Stimulated activated CD8-positive, alpha-beta memory T cell treated with anti-CD3 and anti-CD28 coated beads, Interleukin-15, amount 100 ng/mL, for 24 hours (primary cell): ENCODE measurements around the gene CYP26B1.

Experiments used
- DNase-seq: peaks from one replicate; pipeline ENCODE4 v3.0.0-alpha.2; 2020; ENCODE audit warnings: low read depth

Gene CYP26B1, protein sequence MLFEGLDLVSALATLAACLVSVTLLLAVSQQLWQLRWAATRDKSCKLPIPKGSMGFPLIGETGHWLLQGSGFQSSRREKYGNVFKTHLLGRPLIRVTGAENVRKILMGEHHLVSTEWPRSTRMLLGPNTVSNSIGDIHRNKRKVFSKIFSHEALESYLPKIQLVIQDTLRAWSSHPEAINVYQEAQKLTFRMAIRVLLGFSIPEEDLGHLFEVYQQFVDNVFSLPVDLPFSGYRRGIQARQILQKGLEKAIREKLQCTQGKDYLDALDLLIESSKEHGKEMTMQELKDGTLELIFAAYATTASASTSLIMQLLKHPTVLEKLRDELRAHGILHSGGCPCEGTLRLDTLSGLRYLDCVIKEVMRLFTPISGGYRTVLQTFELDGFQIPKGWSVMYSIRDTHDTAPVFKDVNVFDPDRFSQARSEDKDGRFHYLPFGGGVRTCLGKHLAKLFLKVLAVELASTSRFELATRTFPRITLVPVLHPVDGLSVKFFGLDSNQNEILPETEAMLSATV

DNA sequence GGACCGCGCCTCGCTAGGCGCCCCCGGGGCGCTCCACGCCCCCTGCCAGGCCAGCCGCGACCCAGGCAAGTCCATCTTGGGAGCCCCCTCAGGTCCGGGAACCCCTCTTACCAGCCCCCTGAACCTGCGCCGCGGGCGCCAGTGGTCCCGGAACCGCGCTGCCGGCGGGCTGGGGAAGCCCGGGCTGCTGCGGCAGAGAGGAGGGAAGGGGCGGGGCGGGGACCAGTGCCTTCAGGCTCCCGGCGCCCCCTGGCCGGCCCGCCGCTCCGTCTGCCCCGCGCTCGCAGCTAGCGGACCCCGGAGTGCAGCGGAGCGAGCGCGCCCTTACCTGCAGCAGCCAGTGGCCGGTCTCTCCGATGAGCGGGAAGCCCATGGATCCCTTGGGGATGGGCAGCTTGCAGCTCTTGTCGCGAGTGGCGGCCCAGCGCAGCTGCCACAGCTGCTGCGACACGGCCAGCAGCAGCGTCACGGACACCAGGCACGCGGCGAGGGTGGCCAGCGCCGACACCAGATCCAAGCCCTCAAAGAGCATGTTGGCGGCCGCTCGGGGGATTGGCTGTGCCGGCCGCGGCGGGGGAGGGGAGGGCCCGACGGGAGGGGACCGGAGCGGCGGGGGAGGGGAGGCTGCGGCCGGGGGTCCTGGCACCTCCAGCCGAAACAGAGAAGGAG lies at the start of gene CYP26B1:
TSS of gene CYP26B1 (minus strand) at position 560 of the 669 bp plus-strand sequence. CDS start at position 532, 28 bp downstream.
- no peak for DNase-seq

GRCh38 chr2:72193723-72194122 lies 46.1 kb upstream of the CYP26B1 start:
- DNase-seq: no peak

DNA sequence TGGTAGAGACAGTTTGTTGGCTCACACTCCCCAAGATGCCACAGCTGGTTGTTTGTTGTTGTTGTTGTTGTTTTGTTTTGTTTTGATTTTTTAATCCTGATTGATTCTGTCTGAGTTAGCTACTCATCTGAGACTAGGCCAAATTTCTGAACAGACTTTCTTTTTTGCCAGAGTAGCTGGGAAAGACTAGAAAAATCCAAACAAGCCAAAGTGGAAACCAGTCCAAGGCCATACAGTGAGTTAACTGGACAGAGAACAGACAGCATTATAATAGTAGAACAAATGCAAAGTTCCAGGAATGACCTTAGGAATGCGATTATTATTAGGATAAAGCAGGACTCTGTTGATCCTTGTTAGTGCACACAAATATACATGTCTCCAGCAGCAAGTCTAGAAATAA lies 43.8 kb upstream of the CYP26B1 start:
- no peak for DNase-seq

GRCh38 chr2:72185206-72185605 lies 37.5 kb upstream of the CYP26B1 start:
- DNase-seq: no peak

GRCh38 chr2:72183466-72183865 lies 35.8 kb upstream of the CYP26B1 start:
- no peak for DNase-seq

DNA sequence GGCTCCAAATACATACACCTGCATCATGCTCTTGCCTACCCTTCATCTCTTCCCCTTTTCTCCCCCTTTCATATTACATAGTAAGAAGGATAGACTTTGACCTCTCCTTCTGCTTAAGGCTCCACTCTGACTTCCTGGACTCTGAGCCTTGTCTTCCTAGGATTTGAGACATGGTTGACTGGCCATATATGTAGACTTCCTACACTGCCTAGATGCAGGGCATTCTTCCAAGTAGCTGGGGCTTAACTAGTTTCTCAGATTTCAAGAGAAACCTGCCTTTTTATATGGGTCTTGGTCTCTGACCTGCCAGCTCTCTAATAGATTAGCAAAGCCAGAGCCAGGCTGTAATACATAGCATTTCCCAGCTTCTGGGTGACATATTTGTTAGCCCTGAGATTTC lies 35.4 kb upstream of the CYP26B1 start:
- DNase-seq: no peak

- no peak for DNase-seq
Measured at GRCh38 chr2:72182547-72182946, 34.9 kb upstream of the CYP26B1 start.

DNA sequence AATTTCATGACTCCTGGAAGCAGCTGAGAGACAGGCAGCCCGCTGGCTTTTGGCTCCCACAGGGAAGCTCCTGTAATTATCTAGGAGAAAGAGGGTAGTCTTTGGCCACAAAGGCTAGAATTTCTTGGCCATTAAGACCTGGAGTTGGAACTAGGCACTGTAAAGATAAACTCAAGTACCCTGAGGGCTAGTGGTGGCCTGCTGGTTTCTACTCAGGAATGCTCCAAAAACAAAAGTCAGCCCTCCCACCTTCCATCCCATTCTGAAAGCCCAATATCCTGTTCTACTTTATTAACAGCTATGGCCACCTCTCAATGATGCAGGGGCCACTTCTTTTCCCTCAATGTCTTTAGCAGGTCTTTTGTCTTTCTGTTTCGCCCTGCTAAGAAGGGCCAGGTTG lies 34.0 kb upstream of the CYP26B1 start:
- no peak for DNase-seq

DNA sequence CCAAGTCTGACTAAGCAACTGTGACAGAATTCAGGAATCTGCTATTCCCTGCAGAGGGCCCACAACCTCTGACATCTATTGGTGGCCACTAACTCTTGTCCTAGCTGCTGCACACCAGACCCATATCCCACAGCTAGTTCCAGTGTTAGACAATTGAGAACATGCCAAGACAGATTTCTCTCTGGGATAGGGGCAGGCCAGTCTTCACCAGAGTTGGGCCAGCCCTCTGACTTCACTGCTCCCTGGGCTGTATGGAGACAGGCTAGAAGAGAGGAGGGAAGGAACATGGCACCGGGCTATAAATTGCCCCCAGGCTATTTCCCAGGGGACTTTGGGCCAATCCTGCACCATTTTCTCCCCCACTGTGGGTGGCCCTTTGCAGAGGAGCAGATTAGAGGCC lies 32.7 kb upstream of the CYP26B1 start:
- DNase-seq: no peak

GRCh38 chr2:72178551-72178950 lies 30.9 kb upstream of the CYP26B1 start:
- no peak for DNase-seq

GRCh38 chr2:72176281-72176680 lies 28.6 kb upstream of the CYP26B1 start:
- DNase-seq: no peak

GRCh38 chr2:72175636-72176035 lies 28.0 kb upstream of the CYP26B1 start:
- DNase-seq: no peak

DNA sequence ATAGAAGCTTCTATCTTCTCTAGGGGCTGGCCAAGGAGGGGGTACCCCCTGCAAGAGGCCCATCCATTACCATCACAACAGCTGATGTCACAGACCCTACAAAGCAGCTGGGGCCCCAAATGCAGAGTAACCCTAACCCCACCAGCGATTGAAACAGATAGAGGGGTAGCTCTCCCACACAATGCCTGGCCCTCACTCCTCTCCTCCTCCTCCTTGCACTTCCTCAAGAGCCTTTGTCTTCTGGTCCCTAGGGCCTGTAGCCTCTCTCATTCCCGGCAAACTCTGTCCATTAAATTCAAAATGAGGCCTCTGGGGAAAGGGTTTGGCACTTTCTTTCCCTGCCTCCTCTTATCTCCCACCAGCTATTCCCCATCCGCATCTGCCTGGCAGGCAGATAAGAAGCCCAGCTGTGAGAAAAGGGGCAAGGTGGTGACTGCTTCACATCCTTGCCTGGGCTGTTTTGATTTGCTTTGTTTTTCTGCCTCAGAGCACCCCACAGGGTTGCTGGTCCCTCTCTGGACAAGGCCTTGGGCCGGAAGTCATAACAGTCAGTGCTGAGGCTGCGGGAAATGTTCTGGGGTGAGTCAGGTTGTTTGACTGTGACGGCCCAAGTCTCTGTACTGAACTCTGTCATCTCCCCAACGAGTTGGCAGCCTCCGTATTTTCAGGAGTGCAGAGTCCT lies 26.1 kb upstream of the CYP26B1 start:
- no peak for DNase-seq

- no peak for DNase-seq
Measured at GRCh38 chr2:72172478-72172877, 24.8 kb upstream of the CYP26B1 start.

- no peak for DNase-seq
Measured at GRCh38 chr2:72166279-72166678, 18.6 kb upstream of the CYP26B1 start.

DNA sequence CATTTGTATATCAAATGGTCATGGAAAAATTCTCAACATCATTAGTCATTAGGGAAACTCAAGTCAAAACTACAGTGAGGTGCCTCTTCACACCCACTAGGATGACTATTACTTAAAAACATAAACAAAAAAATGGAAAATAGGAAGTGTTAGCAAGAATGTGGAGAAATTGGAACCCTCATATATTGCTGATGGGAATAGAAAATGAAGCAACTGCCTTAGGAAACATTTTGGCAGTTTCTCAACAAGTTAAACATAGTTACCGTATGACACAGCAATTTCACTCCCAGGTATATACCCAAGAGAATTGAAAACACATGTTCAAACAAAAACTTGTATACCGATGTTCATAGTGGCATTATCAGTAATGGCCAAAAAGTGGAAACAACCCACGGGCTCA lies 18.1 kb upstream of the CYP26B1 start:
- DNase-seq: no peak

GRCh38 chr2:72162574-72162973 lies 14.9 kb upstream of the CYP26B1 start:
- DNase-seq: no peak

GRCh38 chr2:72159211-72159993 lies 11.7 kb upstream of the CYP26B1 start:
- no peak for DNase-seq

- no peak for DNase-seq
Measured at GRCh38 chr2:72157871-72158771, 10.5 kb upstream of the CYP26B1 start.

DNA sequence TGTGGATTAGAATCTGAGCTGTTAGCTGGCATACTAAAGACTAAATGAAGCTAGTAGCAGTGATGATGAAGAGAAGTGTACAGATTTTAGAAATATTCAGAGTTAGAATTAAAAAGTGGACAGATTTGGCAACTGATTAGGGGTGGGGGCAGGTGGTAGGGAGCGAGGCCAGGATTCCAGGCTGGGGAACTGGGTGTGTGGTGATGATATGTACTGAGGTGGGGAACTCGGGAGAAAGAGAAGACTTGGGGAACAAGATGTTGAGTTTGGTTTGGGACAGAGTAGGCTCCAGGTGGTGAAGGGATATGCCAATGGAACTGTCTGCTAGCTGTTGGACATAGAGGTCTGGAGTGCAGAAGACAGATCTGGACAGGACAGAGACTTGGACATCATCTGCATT lies 9.2 kb upstream of the CYP26B1 start:
- DNase-seq: no peak

- no peak for DNase-seq
Measured at GRCh38 chr2:72155737-72156136, 8.1 kb upstream of the CYP26B1 start.
